Measurements from ENCODE around the gene PPP2CA. TPM values are rescaled to one million over a fixed set of nuclear protein-coding genes. Genes with fewer than 3 reads are reported as not detected.
A peak's percentile ranks its signal among the peaks of the same experiment; 100 is the strongest.

The PPP2CA gene
- total and polyA plus RNA-seq, 11 donors, result 59.7 to 219 (median 171) TPM

- no peak for ATAC-seq
- Histone ChIP-seq H3K27me3 (no peaks in the 10 kb centered on the region), H3K9me3 (no peaks in the 10 kb centered on the region), H3K27ac (peak overlapping the region in 11 of 12 donors; percentile 95 to 100 (median 99)), H3K36me3 (peaks cover 0 to 37% (median 35%) of the 10 kb centered on the region in 9 donors), H3K4me3 (peak overlapping the region; percentile 70 to 99 (median 96)), H3K4me1 (peaks cover 3 to 58% (median 27%) of the 10 kb centered on the region in 12 donors)
- WGBS, 4 donors, result 24 to 30% (median 28%) methylated on average over 10 of the region's 10 CpGs
- DNase-seq, result no peak
- intact Hi-C loops (cut with DNase I), result loop anchor here in 5 of 10 donors (5.0 kb wide), 3 partner anchors 52 to 352 kb away; partner anchors contain the start of genes PPP2CA (in 4 of the 5), JADE2 (in 1 of the 5) and UBE2B (in 1 of the 5)
- TF ChIP-seq CTCF (IDR thresholded peaks at IDR 0.05), result no peak
- TF ChIP-seq POLR2A (IDR thresholded peaks at IDR 0.05), result no peak
Observed at GRCh38 chr5:134174841-134175839, 50.7 kb downstream of the PPP2CA start.

- no peak for ATAC-seq
- WGBS, 4 donors, result 85 to 96% (median 90%) methylated on average over 4 of the region's 4 CpGs
- Histone ChIP-seq H3K4me1 (peaks cover 3 to 51% (median 32%) of the 10 kb centered on the region in 12 donors), H3K9me3 (no peaks in the 10 kb centered on the region), H3K27me3 (no peaks in the 10 kb centered on the region), H3K36me3 (peaks cover 0 to 69% (median 67%) of the 10 kb centered on the region in 9 donors), H3K4me3 (no peak overlapping the region), H3K27ac (no peak overlapping the region)
- no peak for DNase-seq
- no peak for TF ChIP-seq CTCF (IDR thresholded peaks at IDR 0.05)
- TF ChIP-seq POLR2A (IDR thresholded peaks at IDR 0.05), result no peak
- intact Hi-C loops (cut with DNase I), result no loop called here
Observed at GRCh38 chr5:134171972-134172371, 53.9 kb downstream of the PPP2CA start.

GRCh38 chr5:134162592-134162991 is 63.3 kb downstream of the PPP2CA start:
- Histone ChIP-seq H3K27me3 (no peaks in the 10 kb centered on the region), H3K9me3 (peaks cover 0 to 3% (median 0%) of the 10 kb centered on the region in 12 donors), H3K4me1 (peaks cover 0 to 4% (median 0%) of the 10 kb centered on the region in 12 donors), H3K27ac (no peak overlapping the region), H3K36me3 (peaks cover 0 to 100% (median 94%) of the 10 kb centered on the region in 9 donors), H3K4me3 (no peak overlapping the region)
- DNase-seq (no peak), ATAC-seq (no peak)
- intact Hi-C loops (cut with DNase I), result no loop called here
- TF ChIP-seq CTCF (IDR thresholded peaks at IDR 0.05) (no peak), POLR2A (IDR thresholded peaks at IDR 0.05) (no peak)
- 95 to 97% (median 97%) methylated on average over 5 of the region's 5 CpGs for WGBS, 4 donors

Measured in heart left ventricle (tissue), 16 donors.